Ishikawa (cell line): Measurements from ENCODE around the gene CDH18.

Source experiments
- CEBPB ChIP-seq: IDR thresholded peaks from 2 replicates; pipeline ENCODE4 v1.6.1; 2012
- CREB1 ChIP-seq: IDR thresholded peaks from 2 replicates; pipeline ENCODE4 v1.6.1; 2012; ENCODE audit warnings: low read depth
- EGR1 ChIP-seq: IDR thresholded peaks from 2 replicates; pipeline ENCODE4 v1.6.1; 2012
- EP300 ChIP-seq: IDR thresholded peaks from 2 replicates; pipeline ENCODE4 v1.6.1; 2012; ENCODE audit warnings: borderline replicate concordance
- FOXM1 ChIP-seq: IDR thresholded peaks from 2 replicates; pipeline ENCODE4 v1.6.1; 2012; ENCODE audit warnings: low read depth, borderline replicate concordance
- MAX ChIP-seq: IDR thresholded peaks from 2 replicates; pipeline ENCODE4 v1.6.1; 2012
- NFIC ChIP-seq: IDR thresholded peaks from 2 replicates; pipeline ENCODE4 v1.6.1; 2012
- RAD21 ChIP-seq: IDR thresholded peaks from 2 replicates; pipeline ENCODE4 v1.6.1; 2012; ENCODE audit warnings: low read depth
- TAF1 ChIP-seq: IDR thresholded peaks from 2 replicates; pipeline ENCODE4 v1.6.1; 2012; ENCODE audit warnings: low read depth, mild to moderate bottlenecking
- TCF12 ChIP-seq: IDR thresholded peaks from 2 replicates; pipeline ENCODE4 v1.6.1; 2012; ENCODE audit warnings: low read depth
- TEAD4 ChIP-seq: IDR thresholded peaks from 2 replicates; pipeline ENCODE4 v1.6.1; 2012
- YY1 ChIP-seq: IDR thresholded peaks from 2 replicates; pipeline ENCODE4 v1.6.1; 2012; ENCODE audit warnings: low read depth
- ZBTB7A ChIP-seq: IDR thresholded peaks from 2 replicates; pipeline ENCODE4 v1.6.1; 2012; ENCODE audit warnings: low read depth
- TF ChIP-seq, protein P1 (sequence below): IDR thresholded peaks from 2 replicates; pipeline ENCODE4 v1.6.1; 2012
- TF ChIP-seq, protein P2 (sequence below): IDR thresholded peaks from 2 replicates; pipeline ENCODE4 v1.6.1; 2012; ENCODE audit warnings: low read depth, mild to moderate bottlenecking

CDH18 gene

DNA sequence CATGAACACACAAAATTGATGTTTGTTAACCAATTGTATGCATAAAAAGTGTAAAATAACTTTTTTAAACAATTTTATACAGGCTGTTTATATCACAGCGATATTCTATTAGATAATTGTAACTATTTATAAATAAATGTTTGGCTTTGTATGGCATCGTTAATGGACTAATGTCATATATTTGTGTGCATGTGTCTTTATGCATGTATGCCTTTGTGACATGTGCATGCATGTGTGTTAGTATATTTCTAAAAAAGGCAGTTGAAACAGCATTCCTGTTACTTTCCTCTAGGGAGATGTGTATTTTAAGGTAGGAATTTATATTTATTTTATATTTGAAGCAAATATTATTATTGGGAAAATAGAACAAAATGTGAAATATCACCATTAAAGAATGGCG, 268.9 kb downstream of the CDH18 start:
- TF ChIP-seq, protein P1, sequence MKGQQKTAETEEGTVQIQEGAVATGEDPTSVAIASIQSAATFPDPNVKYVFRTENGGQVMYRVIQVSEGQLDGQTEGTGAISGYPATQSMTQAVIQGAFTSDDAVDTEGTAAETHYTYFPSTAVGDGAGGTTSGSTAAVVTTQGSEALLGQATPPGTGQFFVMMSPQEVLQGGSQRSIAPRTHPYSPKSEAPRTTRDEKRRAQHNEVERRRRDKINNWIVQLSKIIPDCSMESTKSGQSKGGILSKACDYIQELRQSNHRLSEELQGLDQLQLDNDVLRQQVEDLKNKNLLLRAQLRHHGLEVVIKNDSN, result no peak
- TF ChIP-seq NFIC (no peak), EGR1 (no peak), MAX (no peak), CEBPB (no peak), RAD21 (no peak), EP300 (no peak), TAF1 (no peak), TEAD4 (no peak), ZBTB7A (no peak), CREB1 (no peak), TCF12 (no peak), YY1 (no peak), FOXM1 (no peak)
- TF ChIP-seq, protein P2, sequence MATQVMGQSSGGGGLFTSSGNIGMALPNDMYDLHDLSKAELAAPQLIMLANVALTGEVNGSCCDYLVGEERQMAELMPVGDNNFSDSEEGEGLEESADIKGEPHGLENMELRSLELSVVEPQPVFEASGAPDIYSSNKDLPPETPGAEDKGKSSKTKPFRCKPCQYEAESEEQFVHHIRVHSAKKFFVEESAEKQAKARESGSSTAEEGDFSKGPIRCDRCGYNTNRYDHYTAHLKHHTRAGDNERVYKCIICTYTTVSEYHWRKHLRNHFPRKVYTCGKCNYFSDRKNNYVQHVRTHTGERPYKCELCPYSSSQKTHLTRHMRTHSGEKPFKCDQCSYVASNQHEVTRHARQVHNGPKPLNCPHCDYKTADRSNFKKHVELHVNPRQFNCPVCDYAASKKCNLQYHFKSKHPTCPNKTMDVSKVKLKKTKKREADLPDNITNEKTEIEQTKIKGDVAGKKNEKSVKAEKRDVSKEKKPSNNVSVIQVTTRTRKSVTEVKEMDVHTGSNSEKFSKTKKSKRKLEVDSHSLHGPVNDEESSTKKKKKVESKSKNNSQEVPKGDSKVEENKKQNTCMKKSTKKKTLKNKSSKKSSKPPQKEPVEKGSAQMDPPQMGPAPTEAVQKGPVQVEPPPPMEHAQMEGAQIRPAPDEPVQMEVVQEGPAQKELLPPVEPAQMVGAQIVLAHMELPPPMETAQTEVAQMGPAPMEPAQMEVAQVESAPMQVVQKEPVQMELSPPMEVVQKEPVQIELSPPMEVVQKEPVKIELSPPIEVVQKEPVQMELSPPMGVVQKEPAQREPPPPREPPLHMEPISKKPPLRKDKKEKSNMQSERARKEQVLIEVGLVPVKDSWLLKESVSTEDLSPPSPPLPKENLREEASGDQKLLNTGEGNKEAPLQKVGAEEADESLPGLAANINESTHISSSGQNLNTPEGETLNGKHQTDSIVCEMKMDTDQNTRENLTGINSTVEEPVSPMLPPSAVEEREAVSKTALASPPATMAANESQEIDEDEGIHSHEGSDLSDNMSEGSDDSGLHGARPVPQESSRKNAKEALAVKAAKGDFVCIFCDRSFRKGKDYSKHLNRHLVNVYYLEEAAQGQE, result no peak

DNA sequence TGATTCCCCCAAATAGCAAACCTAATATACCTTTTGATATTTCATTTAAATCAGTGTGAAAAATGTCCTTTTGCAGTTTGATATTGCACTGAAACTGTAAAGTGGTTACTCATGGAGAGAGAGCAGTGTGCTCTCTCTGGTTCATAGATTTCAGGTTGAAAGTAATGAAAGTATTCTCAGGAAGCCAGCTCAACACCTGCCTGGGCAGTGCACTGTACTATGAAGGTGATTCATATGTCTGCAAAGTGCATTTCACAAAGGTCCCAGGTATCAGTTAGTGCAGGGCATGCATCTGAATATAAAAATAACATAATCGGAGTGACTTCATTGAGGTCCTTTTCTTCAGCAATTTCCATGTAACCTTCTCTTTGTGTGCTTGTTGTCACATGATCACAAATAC, 274.3 kb downstream of the CDH18 start:
- TF ChIP-seq, protein P2, result no peak
- TF ChIP-seq EGR1, result no peak
- no peak for TF ChIP-seq ZBTB7A
- TF ChIP-seq RAD21, result no peak
- TF ChIP-seq YY1, result no peak
- TF ChIP-seq CEBPB, result no peak
- no peak for TF ChIP-seq NFIC

DNA sequence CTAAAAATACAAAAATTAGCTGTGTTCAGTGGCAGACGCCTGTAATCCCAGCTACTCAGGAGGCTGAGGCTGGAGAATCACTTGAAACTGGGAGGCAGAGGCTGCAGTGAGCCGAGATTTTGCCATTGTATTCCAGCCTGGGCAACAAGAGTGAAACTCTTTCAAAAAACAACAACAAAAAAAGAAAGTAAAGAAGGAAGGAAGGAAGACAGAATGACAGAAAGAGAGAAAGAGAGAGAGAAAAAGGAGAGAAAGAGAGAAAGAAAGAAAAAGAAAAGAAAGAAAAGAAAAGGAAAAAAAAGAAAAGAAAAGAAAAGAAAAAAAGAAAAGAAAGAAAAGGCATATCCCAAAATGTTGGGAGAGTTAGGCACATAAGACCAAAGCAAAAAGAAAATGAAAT, 278.6 kb downstream of the CDH18 start:
- TF ChIP-seq TCF12, result no peak
- no peak for TF ChIP-seq CREB1
- no peak for TF ChIP-seq TAF1
- TF ChIP-seq, protein P2, result no peak
- TF ChIP-seq FOXM1, result no peak
- no peak for TF ChIP-seq MAX
- no peak for TF ChIP-seq RAD21
- TF ChIP-seq NFIC, result no peak

DNA sequence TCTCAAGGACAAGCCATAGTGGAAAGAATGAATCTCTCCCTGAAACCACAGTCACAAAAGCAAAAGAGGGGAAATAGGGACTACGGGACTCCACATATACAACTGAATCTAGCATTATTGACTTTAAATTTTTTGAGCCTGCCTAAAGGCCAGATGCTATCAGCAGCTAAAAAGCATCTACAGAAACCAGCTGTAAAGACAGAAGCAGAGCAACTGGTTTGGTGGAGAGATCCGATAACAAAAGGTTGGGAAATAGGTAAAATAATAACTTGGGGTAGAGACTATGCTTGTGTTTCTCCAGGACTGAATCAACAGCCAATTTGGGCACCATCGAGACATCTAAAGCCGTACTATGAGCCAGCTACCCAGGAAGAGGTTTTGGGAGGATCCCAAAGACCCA, 281.2 kb downstream of the CDH18 start:
- TF ChIP-seq ZBTB7A, result no peak

DNA sequence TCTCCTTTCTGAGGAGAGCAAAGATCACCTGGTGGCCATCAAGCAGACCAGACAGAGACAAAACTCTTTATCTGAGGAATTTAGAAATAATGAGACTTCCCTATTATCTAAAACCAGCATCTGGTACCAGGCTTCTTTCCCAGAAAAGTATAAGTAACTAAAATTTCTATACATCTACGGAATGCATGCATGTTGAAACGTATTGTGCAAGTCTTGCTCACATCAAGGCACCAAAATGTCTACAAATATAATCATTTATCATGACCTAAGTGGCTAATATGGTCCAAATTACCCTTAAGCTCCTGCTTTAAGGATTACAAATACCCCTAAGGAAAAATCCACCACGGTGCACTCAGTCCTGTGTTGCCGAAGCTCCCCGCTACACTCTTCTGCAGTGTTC, 286.3 kb downstream of the CDH18 start:
- no peak for TF ChIP-seq EP300

- TF ChIP-seq, protein P2, result no peak
- TF ChIP-seq CREB1 (no peak), YY1 (no peak), NFIC (no peak), EP300 (no peak), TEAD4 (no peak), ZBTB7A (no peak), FOXM1 (no peak), CEBPB (no peak), TCF12 (no peak), EGR1 (no peak)
Observed at GRCh38 chr5:19694949-19695611, 292.9 kb downstream of the CDH18 start.
